HFFc6 (cell line): Measurements from ENCODE around the gene TAPBPL. TPM values are rescaled to one million over a fixed set of nuclear protein-coding genes. Genes with fewer than 3 reads are reported as not detected.

Experiments
- DNase-seq: peaks from one replicate; pipeline ENCODE4 v3.0.0-alpha.2; 2018
- H3K27ac Mint-ChIP-seq: 2 replicates; pipeline ENCODE4 v1.8.0; 2020; ENCODE audit warnings: mild to moderate bottlenecking, mixed read lengths
- H3K27me3 Mint-ChIP-seq: 2 replicates; pipeline ENCODE4 v1.8.0; 2021; ENCODE audit warnings: mild to moderate bottlenecking, moderate library complexity, mixed read lengths; ENCODE audit not compliant: insufficient read depth
- H3K36me3 Mint-ChIP-seq: 2 replicates; pipeline ENCODE4 v1.8.0; 2021; ENCODE audit warnings: low read depth, mixed read lengths
- H3K4me1 Mint-ChIP-seq: 2 replicates; pipeline ENCODE4 v1.8.0; 2020; ENCODE audit warnings: low read depth, mixed read lengths
- H3K4me3 Mint-ChIP-seq: 2 replicates; pipeline ENCODE4 v1.8.0; 2020; ENCODE audit warnings: mild to moderate bottlenecking, moderate library complexity, mixed read lengths
- H3K9me3 Mint-ChIP-seq: 2 replicates; pipeline ENCODE4 v1.8.0; 2020; ENCODE audit warnings: mild to moderate bottlenecking, mixed read lengths
- total RNA-seq, 6 experiments: library from RNA; stranded (reverse); fragmentation: NEBNext Ultra II Directional; extraction: Animal tissue kit (Norgen Biotek cat#: 25700); gene quantifications; 2 replicates in 1 of 6; 3 replicates in 5 of 6; pipeline ENCODE4 v1.2.3, GENCODE V29; 2021
- TF ChIP-seq, protein P1 (sequence below): fragments of 200-600 bp; sonication (generic); IDR thresholded peaks from 2 replicates; pipeline ENCODE4 v1.5.0; 2021; ENCODE audit warnings: antibody characterized with exemption, mild to moderate bottlenecking

The TAPBPL gene
- total RNA-seq, 6 experiments from 2014 or later, result 4.3 to 8.2 (median 6.5) TPM

DNA sequence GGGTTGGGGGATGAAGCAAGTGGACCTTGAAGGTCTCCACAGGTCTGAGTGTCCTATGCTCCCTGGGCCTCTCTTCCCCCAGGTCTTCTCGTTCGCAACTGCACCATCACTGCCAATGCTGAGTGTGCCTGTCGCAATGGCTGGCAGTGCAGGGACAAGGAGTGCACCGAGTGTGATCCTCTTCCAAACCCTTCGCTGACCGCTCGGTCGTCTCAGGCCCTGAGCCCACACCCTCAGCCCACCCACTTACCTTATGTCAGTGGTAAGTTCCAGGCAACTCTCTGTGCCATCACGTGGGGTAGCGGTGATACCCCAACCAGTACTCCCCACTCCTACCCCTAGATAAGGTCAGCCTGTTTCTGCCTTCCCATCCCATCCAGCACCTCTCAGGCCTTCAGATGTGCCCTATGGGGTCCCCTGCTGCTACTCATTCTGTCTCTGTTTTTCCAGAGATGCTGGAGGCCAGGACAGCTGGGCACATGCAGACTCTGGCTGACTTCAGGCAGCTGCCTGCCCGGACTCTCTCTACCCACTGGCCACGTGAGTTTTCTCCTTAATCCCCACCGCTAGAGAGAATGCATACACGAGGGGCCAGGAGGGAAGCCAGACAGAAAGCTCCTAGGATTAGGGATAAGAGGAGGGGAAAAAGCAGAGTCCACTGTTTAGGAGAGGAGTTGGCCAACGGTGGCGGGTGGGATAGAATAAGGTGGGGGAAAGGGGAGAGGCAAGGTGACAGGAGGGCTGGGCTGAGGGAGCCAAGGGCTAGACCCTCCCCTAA lies 1.6 kb upstream of the TAPBPL start:
- Mint-ChIP-seq H3K27me3 (no peaks in the 10 kb centered on the region; the same call in 1 of the 2 replicates), H3K9me3 (no peaks in the 10 kb centered on the region), H3K27ac (peak overlapping the region; percentile 99), H3K4me3 (peak overlapping the region; percentile 94), H3K4me1 (peaks cover 37% of the 10 kb centered on the region), H3K36me3 (peaks cover 13% of the 10 kb centered on the region)
- DNase-seq, result no peak
- TF ChIP-seq, protein P1, sequence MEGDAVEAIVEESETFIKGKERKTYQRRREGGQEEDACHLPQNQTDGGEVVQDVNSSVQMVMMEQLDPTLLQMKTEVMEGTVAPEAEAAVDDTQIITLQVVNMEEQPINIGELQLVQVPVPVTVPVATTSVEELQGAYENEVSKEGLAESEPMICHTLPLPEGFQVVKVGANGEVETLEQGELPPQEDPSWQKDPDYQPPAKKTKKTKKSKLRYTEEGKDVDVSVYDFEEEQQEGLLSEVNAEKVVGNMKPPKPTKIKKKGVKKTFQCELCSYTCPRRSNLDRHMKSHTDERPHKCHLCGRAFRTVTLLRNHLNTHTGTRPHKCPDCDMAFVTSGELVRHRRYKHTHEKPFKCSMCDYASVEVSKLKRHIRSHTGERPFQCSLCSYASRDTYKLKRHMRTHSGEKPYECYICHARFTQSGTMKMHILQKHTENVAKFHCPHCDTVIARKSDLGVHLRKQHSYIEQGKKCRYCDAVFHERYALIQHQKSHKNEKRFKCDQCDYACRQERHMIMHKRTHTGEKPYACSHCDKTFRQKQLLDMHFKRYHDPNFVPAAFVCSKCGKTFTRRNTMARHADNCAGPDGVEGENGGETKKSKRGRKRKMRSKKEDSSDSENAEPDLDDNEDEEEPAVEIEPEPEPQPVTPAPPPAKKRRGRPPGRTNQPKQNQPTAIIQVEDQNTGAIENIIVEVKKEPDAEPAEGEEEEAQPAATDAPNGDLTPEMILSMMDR, result no peak

DNA sequence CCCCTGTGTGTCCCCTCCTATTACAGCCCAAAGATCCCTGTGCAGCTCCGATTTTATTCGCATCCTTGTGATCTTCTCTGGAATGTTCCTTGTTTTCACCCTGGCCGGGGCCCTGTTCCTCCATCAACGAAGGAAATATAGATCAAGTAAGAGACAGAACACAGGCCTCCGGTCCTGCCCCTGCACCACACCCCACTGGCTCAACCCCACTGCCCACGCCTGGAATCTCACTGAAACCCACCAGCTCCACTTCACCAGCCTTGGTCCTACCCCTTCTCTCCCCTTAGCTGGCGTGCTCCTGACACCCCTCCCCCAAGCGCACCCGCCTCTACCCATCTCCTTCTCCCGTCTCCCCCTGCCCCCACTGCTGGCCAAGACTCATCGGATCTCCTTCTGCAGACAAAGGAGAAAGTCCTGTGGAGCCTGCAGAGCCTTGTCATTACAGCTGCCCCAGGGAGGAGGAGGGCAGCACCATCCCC lies 934 bp upstream of the TAPBPL start:
- Mint-ChIP-seq H3K36me3 (peaks cover 13% of the 10 kb centered on the region), H3K4me3 (peak overlapping the region; percentile 94), H3K27me3 (no peaks in the 10 kb centered on the region; the same call in 1 of the 2 replicates), H3K9me3 (no peaks in the 10 kb centered on the region), H3K4me1 (peaks cover 37% of the 10 kb centered on the region), H3K27ac (peak overlapping the region; percentile 99)
- peak; percentile 24 for DNase-seq
- TF ChIP-seq, protein P1, result no peak

DNA sequence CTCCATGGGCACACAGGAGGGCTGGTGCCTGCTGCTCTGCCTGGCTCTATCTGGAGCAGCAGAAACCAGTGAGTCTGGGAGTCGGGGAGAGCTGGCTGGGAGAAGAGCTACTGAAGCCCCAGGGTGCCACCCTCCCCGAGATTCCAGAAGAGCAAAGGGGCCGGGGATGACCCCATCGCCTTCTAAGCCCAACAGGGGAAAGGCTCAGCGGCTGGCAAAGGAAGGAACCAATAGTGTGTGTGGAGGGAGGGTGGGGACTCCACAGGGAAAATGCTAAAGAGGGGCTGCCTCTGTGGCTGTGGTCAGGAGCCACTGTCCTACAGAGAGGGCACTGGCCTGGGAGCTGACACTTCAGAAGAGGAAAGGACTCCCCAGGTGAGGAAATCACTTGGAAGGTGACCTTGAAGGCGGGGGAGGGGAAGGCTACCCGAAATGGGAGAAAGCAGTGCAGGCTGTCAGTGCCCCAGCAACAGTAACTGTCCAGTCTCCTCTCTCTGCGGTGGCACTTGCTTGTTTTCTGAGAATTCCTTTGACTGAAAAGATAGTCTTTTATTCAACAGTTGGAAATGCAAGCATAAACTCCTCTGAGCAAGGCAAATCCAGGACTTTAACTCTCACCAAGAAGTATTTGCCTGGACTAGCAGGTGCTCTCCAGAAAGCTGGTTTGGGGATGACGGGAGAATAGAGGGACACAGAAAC lies 552 bp downstream of the TAPBPL start:
- peaks cover 2% of the 10 kb centered on the region for H3K27me3 Mint-ChIP-seq
- peaks cover 19% of the 10 kb centered on the region for H3K36me3 Mint-ChIP-seq
- no peaks in the 10 kb centered on the region for H3K9me3 Mint-ChIP-seq
- H3K27ac Mint-ChIP-seq, result peak overlapping the region; percentile 99
- peaks cover 37% of the 10 kb centered on the region for H3K4me1 Mint-ChIP-seq
- TF ChIP-seq, protein P1, result no peak
- no peak for DNase-seq
- H3K4me3 Mint-ChIP-seq, result peak overlapping the region; percentile 94

DNA sequence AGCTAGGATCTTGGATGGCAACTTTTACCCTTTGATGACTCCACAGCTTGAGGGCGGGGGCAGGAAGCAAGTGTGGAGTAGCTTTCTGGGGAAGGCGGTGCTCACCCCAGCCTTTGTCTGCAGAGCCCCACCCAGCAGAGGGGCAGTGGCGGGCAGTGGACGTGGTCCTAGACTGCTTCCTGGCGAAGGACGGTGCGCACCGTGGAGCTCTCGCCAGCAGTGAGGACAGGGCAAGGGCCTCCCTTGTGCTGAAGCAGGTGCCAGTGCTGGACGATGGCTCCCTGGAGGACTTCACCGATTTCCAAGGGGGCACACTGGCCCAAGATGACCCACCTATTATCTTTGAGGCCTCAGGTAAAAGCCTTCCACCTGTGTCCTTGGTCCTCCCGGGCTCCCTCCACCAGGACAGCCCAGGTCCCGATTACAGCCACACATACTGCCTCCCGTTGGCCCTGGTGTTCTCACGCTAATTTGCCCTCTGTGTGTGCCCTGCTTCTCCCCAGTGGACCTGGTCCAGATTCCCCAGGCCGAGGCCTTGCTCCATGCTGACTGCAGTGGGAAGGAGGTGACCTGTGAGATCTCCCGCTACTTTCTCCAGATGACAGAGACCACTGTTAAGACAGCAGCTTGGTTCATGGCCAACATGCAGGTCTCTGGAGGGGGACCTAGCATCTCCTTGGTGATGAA lies 1.2 kb downstream of the TAPBPL start:
- peaks cover 2% of the 10 kb centered on the region for H3K27me3 Mint-ChIP-seq
- H3K4me1 Mint-ChIP-seq, result peaks cover 34% of the 10 kb centered on the region
- H3K36me3 Mint-ChIP-seq, result peaks cover 13% of the 10 kb centered on the region
- TF ChIP-seq, protein P1, result no peak
- peak overlapping the region; percentile 94 for H3K4me3 Mint-ChIP-seq
- no peak for DNase-seq
- no peaks in the 10 kb centered on the region for H3K9me3 Mint-ChIP-seq
- peak overlapping the region; percentile 99 for H3K27ac Mint-ChIP-seq

DNA sequence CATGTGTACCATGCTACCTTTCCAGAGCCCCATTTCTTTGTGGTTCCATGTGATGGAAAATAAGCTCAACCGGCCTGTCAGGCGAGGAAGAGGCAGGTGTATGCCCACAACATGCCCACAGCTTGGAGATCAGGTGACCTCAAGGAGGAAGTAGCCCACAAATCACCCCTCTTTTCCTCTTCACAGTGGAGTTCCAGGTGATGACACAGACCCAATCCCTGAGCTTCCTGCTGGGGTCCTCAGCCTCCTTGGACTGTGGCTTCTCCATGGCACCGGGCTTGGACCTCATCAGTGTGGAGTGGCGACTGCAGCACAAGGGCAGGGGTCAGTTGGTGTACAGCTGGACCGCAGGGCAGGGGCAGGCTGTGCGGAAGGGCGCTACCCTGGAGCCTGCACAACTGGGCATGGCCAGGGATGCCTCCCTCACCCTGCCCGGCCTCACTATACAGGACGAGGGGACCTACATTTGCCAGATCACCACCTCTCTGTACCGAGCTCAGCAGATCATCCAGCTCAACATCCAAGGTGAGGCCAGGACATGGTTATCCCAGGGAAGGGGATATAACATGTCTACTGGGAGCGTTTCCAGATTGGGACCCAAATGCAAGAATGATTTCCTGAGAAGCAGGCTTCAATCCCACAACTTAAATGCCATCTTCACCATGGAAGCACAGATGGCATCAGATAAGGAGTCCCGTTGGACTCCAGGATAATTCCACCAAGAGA lies 5.5 kb downstream of the TAPBPL start:
- H3K9me3 Mint-ChIP-seq, result no peaks in the 10 kb centered on the region
- H3K36me3 Mint-ChIP-seq, result peaks cover 24% of the 10 kb centered on the region
- TF ChIP-seq, protein P1, result no peak
- no peak for DNase-seq
- peaks cover 7% of the 10 kb centered on the region for H3K4me1 Mint-ChIP-seq
- no peak overlapping the region for H3K4me3 Mint-ChIP-seq
- peak overlapping the region; percentile 42; the same call in 1 of the 2 replicates for H3K27ac Mint-ChIP-seq
- H3K27me3 Mint-ChIP-seq, result peaks cover 2% of the 10 kb centered on the region; the same call in 1 of the 2 replicates
